HL-60 (cell line): ENCODE results near the gene NR3C2.

ENCODE experiments used
- DNase-seq, 2 experiments: peaks; one replicate each; pipeline ENCODE4 v3.0.0-alpha.2; 2010 to 2020; ENCODE audit warnings: low read depth in 1 of 2, low spot score in 1 of 2
- H3K27ac ChIP-seq: fragments of 250-450 bp; sonication (Bioruptor Pico); replicated peaks from 2 replicates; pipeline ENCODE4 v1.5.1; 2020; ENCODE audit warnings: mild to moderate bottlenecking, moderate library complexity
- H3K27me3 ChIP-seq: fragments of 250-450 bp; sonication (Bioruptor Pico); 2 replicates; pipeline ENCODE4 v1.5.1; 2021; ENCODE audit warnings: mild to moderate bottlenecking, moderate library complexity; ENCODE audit not compliant: insufficient read depth, poor library complexity, severe bottlenecking
- H3K4me3 ChIP-seq: replicated peaks from 2 replicates; pipeline ENCODE4 v1.5.1; 2011; ENCODE audit warnings: mild to moderate bottlenecking, control low read depth, low read length; ENCODE audit not compliant: insufficient read depth
- CTCF ChIP-seq: IDR thresholded peaks from one replicate; pipeline ENCODE4 v1.5.1; 2011; ENCODE audit warnings: low read length, control low read depth, inconsistent platforms; ENCODE audit not compliant: insufficient read depth
- GABPA ChIP-seq: IDR thresholded peaks from 2 replicates; pipeline ENCODE4 v1.6.1; 2012; ENCODE audit warnings: low read depth
- POLR2AphosphoS5 ChIP-seq: IDR thresholded peaks from 2 replicates; pipeline ENCODE4 v1.6.1; 2012; ENCODE audit warnings: low read depth
- REST ChIP-seq: IDR thresholded peaks from 2 replicates; pipeline ENCODE4 v1.6.1; 2012; ENCODE audit warnings: low read depth; ENCODE audit not compliant: insufficient replicate concordance
- SPI1 ChIP-seq: IDR thresholded peaks from 2 replicates; pipeline ENCODE4 v1.6.1; 2012; ENCODE audit warnings: low read depth, mild to moderate bottlenecking, borderline replicate concordance

Gene NR3C2

GRCh38 chr4:148434075-148434773 is 8.0 kb downstream of the NR3C2 start:
- DNase-seq, result no peak
- TF ChIP-seq POLR2AphosphoS5 (no peak), SPI1 (no peak), GABPA (no peak)
- no peak overlapping the region for H3K27ac ChIP-seq
- H3K4me3 ChIP-seq, result no peak overlapping the region
- H3K27me3 ChIP-seq, result peaks cover 3% of the 10 kb centered on the region

GRCh38 chr4:148431401-148431800 is 10.8 kb downstream of the NR3C2 start:
- H3K27me3 ChIP-seq, result peaks cover 3% of the 10 kb centered on the region
- DNase-seq, result no peak

GRCh38 chr4:148430854-148431253 is 11.4 kb downstream of the NR3C2 start:
- Histone ChIP-seq H3K27me3 (peaks cover 3% of the 10 kb centered on the region), H3K4me3 (no peak overlapping the region), H3K27ac (no peak overlapping the region)
- no peak for TF ChIP-seq REST
- TF ChIP-seq CTCF, result no peak
- TF ChIP-seq SPI1, result no peak
- no peak for TF ChIP-seq GABPA
- no peak for TF ChIP-seq POLR2AphosphoS5
- DNase-seq, result no peak

More at GRCh38 chr4:148431401-148431800, 10.8 kb downstream of the NR3C2 start:
- Histone ChIP-seq H3K27ac (no peak overlapping the region), H3K4me3 (no peak overlapping the region)
- TF ChIP-seq POLR2AphosphoS5 (no peak), SPI1 (no peak), CTCF (no peak), GABPA (no peak), REST (no peak)

GRCh38 chr4:148429206-148429605 is 13.0 kb downstream of the NR3C2 start:
- H3K4me3 ChIP-seq, result no peak overlapping the region
- no peak for TF ChIP-seq POLR2AphosphoS5
- no peak for TF ChIP-seq GABPA
- TF ChIP-seq SPI1, result no peak
- TF ChIP-seq REST, result no peak
- no peak for TF ChIP-seq CTCF
- H3K27me3 ChIP-seq, result peaks cover 3% of the 10 kb centered on the region
- DNase-seq, result no peak
- H3K27ac ChIP-seq, result no peak overlapping the region
